Measurements from ENCODE around the gene DRD4.

- no peak for TF ChIP-seq CTCF (IDR thresholded peaks at IDR 0.05; ENCODE audit: low read depth, low read length, poor library complexity, severe bottlenecking)
- no peak for TF ChIP-seq EZH2phosphoT487 (IDR thresholded peaks at IDR 0.05; ENCODE audit: borderline replicate concordance, low read length)
These were observed 9.0 kb upstream of the DRD4 start for GRCh38 chr11:628056-628455.
